ENCODE data around the gene MRLN.
"Not testable (repeated sequence)": the region's sequence is repeated elsewhere in the genome, so short reads cannot be mapped to it uniquely, and the experiment has no call there.

The MRLN gene

GRCh38 chr10:59753267-59753666 is at the start of gene MRLN:
TSS of gene MRLN (minus strand) at chr10:59753455.
- no peak for DNase-seq

- DNase-seq = no peak
These were observed 47.9 kb upstream of the MRLN start for GRCh38 chr10:59801171-59801570.

DNA sequence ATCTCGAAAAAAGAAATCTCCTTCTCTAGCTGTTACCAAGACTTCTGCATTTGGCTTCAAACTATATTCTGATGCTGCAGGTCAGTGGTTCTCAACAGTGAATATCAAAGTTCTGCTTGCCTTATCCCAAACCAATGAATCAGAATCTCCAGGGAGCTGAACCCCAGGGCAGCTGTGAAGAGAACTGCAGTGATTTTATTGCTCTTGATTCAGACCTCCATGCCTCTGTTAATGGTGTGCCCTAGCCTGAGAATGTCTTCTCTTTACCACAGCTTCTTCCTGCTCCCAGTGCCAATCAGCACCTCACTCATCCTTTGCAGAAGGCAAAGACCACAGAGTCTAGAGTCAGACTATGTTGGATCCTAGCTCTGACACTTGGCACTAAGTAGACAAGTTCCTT is 46.2 kb upstream of the MRLN start:
- DNase-seq = no peak

DNA sequence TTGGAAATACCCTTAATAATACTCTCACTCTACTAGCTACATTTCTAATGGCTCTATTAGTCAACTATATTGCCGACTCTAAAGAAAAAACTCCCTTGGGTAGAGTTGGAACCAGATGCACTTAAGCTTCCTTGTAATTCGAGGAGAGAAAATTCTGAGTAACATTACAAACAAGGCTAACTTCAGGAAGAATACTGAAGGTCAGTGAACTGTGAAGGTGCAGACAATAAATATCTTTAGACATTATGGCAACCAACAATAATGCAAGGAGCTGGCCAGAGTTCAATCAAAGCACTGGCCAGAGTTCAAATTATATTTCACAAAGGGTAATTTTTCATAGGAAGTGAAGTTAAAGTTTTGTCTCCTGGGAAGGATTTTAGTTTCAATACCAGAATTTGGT is 40.7 kb upstream of the MRLN start:
- DNase-seq = no peak

- DNase-seq = no peak
These were observed 39.6 kb upstream of the MRLN start for GRCh38 chr10:59792812-59793211.

GRCh38 chr10:59791601-59792000 is 38.3 kb upstream of the MRLN start:
- DNase-seq = no peak

- not testable (repeated sequence) for DNase-seq
These were observed 36.8 kb upstream of the MRLN start for GRCh38 chr10:59790080-59790479.

DNA sequence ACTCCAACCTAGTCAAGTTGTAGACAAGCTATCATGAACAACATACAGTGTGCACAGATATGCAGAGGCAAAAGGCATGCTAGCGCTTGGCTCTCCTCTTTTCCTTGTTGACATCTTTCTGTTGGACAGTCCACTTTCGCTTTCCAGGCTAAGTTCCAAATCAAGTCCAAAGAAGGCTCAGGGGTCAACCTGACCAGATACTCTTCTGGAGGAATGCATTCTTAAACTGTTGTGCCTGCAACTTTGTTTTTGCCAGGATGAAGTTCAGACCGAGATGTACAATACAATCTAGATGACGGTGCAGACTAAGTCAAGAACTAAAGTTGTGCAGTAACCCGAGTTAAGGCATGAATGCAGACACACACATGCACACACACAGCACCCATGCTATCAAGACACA is 35.7 kb upstream of the MRLN start:
- not testable (repeated sequence) for DNase-seq

GRCh38 chr10:59787032-59787431 is 33.8 kb upstream of the MRLN start:
- not testable (repeated sequence) for DNase-seq

DNA sequence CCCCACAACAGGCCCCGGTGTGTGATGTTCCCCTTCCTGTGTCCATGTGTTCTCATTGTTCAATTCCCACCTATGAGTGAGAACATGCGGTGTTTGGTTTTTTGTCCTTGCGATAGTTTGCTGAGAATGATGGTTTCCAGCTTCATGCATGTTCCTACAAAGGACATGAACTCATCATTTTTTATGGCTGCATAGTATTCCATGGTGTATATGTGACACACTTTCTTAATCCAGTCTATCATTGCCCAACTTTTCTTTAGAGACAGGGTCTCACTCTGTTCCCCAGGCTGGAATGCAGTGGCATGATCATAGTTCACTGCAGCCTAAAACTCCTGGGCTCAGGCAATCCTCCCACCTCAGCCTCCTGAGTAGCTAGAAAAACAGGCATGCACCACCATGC is 32.2 kb upstream of the MRLN start:
- DNase-seq = not testable (repeated sequence)

DNA sequence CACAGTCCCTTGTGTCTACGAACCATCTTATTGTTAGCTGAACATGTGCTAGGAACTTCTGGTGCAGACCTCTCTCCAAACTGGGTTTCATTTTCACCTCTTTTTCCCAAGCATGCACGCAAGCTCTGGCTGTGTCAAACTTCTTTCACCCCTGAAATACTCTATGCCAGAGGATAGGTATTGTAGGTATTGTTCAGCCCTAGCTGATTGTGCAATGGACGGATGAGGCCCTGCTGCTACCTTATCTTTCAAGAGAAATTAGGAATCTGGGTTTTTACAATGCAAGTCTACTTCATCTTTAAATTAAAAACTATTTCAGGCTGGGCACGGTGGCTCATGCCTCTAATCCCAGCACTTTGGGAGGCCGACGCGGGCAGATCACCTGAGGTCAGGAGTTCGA is 28.3 kb upstream of the MRLN start:
- DNase-seq = no peak

DNA sequence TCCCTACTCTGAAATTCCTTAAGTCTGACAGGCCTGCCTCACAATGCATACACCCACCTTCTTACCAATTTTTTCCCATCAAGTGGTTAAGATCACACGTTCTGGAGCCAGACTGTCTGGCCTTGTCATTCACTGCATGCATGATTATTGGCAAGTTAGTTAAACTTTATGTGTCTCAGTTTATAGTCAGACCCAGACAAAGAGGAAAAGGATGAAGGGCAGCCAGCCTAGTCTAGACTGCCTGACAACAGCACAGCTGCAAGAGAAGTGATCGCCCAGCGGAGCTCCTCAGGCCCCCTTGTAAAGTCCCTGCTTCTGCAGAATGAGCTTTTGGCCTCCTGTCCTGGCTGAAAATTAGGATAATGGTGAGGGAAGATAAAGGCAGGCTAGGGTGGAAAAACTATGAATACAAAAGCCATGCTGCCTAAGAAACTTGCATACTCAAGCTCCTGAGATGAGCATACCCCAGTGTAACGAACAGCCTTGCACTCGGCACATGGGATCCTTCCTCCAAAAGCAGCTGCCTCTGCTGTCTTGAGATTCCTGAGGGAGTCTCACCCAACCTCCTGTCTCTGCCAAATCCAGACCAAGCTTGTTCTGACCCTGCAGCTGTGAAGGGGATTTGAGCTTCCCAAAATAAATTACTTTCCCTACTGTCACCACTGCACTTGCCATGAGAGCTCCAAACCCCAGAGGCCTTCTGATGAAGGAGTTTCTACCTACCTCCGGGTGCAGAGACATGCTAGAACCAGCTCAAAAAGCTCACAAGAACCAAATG is 26.7 kb upstream of the MRLN start:
- DNase-seq = no peak

- DNase-seq = no peak
These were observed 21.2 kb upstream of the MRLN start for GRCh38 chr10:59774451-59774850.

DNA sequence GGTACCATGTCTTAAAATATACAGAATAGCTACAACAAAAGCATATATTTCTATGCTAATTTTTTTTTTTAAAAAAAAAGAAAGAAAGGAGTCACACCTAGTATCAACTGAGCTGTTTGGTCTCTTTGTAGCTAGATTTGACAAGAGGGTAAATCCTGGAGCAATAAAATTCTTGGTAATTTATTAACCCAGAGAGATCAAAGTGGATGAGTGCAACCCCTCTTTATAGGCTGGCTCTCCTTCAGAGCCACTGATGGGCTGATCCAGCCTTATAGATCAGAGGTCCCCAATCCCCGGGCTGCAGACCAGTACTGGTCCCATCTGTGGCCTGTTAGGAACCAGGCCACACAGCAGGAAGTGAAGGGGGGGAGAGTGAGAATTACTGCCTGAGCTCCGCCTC is 19.8 kb upstream of the MRLN start:
- DNase-seq = no peak

- no peak for DNase-seq
These were observed 18.0 kb upstream of the MRLN start for GRCh38 chr10:59771162-59771807.

DNA sequence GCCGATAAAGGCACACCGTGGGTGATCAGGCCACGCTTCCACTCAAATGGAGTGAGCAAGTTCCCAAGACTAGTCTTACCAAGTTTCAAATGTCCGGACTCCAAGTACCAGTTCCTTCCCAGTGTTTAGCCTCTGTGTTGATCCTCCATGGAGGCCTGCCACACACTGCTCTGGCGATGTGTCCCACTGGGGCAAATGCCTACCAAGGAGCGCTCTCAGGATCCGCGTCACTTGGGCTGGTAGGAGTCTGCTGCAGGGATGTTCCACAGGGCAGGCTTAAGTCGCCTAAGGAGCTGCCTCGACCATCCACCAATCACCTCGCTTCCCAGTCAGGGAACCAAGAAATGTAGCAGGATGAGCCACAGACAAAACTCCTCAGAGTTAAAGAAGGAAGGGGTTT is 17.4 kb upstream of the MRLN start:
- DNase-seq = no peak

DNA sequence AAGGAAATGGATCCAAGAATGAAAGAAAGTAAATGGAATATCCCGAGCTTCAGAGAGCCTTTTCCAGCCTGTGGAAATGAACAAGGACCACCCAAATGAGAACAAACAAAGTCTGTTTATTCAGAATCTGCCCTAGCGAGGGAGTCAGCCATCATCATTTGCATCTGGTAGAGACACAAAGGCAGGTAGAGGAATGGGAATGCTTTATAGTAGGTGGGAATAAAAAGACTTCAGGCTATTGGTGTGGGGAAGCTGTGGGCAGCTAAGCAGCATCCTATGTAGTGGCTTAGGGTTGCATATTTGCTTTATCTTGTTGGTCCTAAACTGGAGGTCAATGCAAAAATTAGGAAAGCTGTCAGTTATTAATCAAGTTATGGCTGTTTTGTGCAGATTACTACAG is 9.2 kb upstream of the MRLN start:
- no peak for DNase-seq

DNA sequence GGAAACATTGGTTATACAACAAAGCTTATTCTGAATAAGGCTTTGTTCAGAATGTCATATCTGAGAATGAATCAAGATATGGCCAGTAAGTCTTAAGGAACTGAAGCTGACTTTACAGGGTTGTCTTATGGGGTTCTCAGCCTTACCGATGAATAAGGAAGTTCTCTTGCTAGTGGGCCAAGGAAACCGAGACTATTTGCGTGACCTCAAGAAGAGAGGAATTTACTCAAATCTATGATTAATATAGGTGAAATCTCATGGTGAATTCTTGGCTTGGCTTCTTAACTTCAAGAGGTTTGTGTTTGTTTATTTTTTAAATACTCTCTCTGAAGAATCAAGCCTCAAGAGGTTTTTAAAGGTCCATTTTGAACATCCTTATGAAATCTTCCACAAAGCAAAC is 4.7 kb upstream of the MRLN start:
- DNase-seq = no peak

DNA sequence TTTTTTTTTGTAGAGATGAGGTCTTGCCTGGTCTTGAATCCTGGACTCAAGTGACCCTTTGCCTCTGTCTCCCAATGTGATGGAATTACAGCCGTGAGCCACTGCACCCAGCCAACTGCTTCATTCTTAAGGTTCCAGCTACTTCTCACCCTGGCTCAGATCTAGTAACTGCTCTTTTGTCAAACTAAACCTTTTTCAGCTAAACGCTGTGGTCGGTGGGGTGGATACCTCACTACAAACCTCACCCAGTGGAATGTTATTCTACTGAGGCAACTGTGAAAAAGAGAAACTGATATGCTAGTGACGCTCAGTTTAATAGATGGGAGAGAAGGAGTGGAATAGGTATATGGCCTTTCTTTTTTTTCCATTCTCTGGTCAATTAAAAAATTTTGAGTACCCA is 1.7 kb upstream of the MRLN start:
- DNase-seq = no peak

GRCh38 chr10:59752278-59752940 is 846 bp downstream of the MRLN start:
- DNase-seq = no peak

DNA sequence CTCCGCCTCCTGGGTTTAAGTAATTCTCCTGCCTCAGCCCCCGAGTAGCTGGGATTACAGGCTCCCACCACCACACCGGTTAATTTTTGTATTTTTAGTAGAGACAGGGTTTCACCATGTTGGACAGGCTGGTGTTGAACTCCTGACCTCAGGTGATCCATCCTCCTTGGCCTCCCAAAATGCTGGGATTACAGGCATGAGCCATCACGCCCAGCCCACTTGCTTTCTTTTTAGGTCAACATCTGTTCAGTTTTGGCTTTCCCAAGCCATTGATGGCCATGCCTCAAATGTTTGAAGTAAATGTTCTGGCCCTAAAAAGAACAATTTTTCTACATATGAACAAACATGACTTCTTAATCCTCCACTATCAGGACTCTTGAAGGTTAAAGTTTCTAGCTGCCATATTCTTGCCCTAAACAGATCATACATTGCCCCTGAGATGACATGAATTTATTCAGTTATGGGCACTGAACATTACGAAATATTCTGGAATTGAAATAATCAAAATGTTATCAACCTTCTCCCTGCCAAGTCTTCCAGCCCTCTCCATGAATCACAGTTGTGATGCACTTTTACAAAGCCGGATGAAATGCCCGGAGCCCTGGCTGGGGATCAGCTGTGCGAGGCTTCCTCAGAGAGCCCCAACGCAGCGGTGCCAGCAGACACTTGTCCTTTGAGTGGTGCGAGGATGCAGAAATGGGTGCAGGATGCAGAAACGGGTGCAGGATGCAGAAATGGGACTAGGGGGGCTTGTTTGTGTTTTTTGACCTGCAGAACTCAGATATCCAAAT is 2.9 kb downstream of the MRLN start:
- no peak for DNase-seq

GRCh38 chr10:59748834-59749233 is 4.4 kb downstream of the MRLN start:
- DNase-seq = no peak

- DNase-seq = no peak
These were observed 8.0 kb downstream of the MRLN start for GRCh38 chr10:59745163-59745650.
